ENCODE data around the gene AMER3.

- no peak for TF ChIP-seq EZH2 (IDR thresholded peaks at IDR 0.05; ENCODE audit: insufficient read depth, poor library complexity, severe bottlenecking)
- no peak for TF ChIP-seq EZH2phosphoT487 (IDR thresholded peaks at IDR 0.05; ENCODE audit: insufficient read depth, low read depth)
Observed at GRCh38 chr2:130767408-130767775, 12.1 kb downstream of the AMER3 start.
